Smooth muscle cell (in vitro differentiated cells): ENCODE measurements around the gene KLHDC8A. TPM values are rescaled to one million over a fixed set of nuclear protein-coding genes. Genes with fewer than 3 reads are reported as not detected.

Experiments
- DNase-seq: peaks from one replicate; lab custom pipeline; 2025; ENCODE audit not compliant: unreplicated experiment; lab: John Stamatoyannopoulos, UW
- H2AFZ ChIP-seq: fragments of 200-600 bp; sonication (generic); 2 replicates; pipeline ENCODE4 v1.6.0; 2016; ENCODE audit warnings: antibody characterized with exemption, low read depth, mild to moderate bottlenecking
- H3F3A ChIP-seq: fragments of 200-600 bp; sonication (generic); 2 replicates; pipeline ENCODE4 v1.6.0; 2017; ENCODE audit warnings: antibody characterized with exemption, low read depth
- H3K27ac ChIP-seq: fragments of 200-600 bp; sonication (generic); 2 replicates; pipeline ENCODE4 v1.5.1; 2016; ENCODE audit warnings: low read depth, mild to moderate bottlenecking
- H3K27me3 ChIP-seq: fragments of 200-600 bp; sonication (generic); 2 replicates; pipeline ENCODE4 v1.6.1; 2016; ENCODE audit warnings: low read depth, mild to moderate bottlenecking
- H3K36me3 ChIP-seq: fragments of 200-600 bp; sonication (generic); 2 replicates; pipeline ENCODE4 v1.5.1; 2016; ENCODE audit warnings: low read depth
- H3K4me1 ChIP-seq: fragments of 200-600 bp; sonication (generic); 2 replicates; pipeline ENCODE4 v1.5.1; 2016; ENCODE audit warnings: low read depth
- H3K4me2 ChIP-seq: fragments of 200-600 bp; sonication (generic); 2 replicates; pipeline ENCODE4 v1.6.0; 2016; ENCODE audit warnings: mild to moderate bottlenecking
- H3K4me3 ChIP-seq: fragments of 200-600 bp; sonication (generic); 2 replicates; pipeline ENCODE4 v1.5.1; 2016; ENCODE audit warnings: mild to moderate bottlenecking
- H3K79me2 ChIP-seq: fragments of 200-600 bp; sonication (generic); 2 replicates; pipeline ENCODE4 v1.6.0; 2016; ENCODE audit warnings: low read depth, mild to moderate bottlenecking
- H3K9ac ChIP-seq: fragments of 200-600 bp; sonication (generic); 2 replicates; pipeline ENCODE4 v1.6.0; 2016; ENCODE audit warnings: low read depth
- H3K9me3 ChIP-seq: fragments of 200-600 bp; sonication (generic); replicated peaks from 2 replicates; pipeline ENCODE4 v1.5.1; 2016; ENCODE audit warnings: low read depth
- H4K20me1 ChIP-seq: fragments of 200-600 bp; sonication (generic); 2 replicates; pipeline ENCODE4 v1.6.0; 2016; ENCODE audit warnings: low read depth
- WGBS: methylation state at CpG from one replicate; pipeline ENCODE4 v1.1.7; 2016; ENCODE audit warnings: low lambda C conversion rate; 5-methylcytosine and 5-hydroxymethylcytosine counted together
- polyA plus RNA-seq: library from polyadenylated mRNA; unstranded; fragments of >200 nt; fragmentation: Nextera tagmentation; extraction: Ambion mirVana; gene quantifications from 2 replicates; pipeline ENCODE4 v1.2.1, GENCODE V29; 2016
- total RNA-seq: library from RNA; depleted of rRNA; stranded (reverse); fragments of >200 nt; gene quantifications from 2 replicates; pipeline ENCODE4 v1.2.3, GENCODE V29; 2014
- TF ChIP-seq, protein P1 (sequence below): fragments of 200-600 bp; sonication (generic); IDR thresholded peaks from 2 replicates; pipeline ENCODE4 v1.5.1; 2017; ENCODE audit warnings: borderline replicate concordance, mild to moderate bottlenecking, antibody characterized with exemption; ENCODE audit not compliant: insufficient read depth, poor library complexity, severe bottlenecking

The KLHDC8A gene
- total and polyA plus RNA-seq, 2 experiments from 2014 or later, result 0.33 TPM; not detected in 1

DNA sequence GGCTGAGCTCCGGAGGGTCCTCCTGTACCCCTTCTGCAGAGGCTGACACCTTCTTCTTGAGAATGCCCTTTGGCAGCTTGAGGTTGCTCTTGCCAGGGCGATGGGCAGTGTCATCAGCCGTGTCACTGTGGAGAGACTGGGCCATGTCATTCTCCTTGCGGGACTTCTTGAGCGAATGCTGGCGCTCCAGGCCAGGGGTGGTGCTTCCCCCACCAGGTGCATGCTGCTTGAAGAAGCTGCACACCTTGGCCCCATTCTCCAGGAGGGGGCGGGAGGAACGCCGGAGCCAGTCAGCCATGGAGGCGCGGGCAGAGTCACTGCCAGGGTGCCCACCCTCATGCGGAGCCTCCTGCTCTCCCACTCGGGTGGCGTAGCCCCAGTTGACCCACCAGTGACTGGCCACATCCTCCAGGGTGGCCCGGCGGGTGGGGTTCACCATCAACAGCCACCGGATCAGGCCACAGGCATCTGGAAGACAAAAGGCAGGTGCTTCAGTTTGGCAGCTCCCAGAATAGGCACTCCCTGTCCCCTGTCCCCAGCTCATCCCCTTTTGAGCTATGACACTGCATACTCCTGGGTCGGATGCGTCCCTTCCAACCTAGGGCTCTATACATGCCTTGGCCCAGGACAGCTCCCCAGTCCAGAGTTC, 52.6 kb downstream of the KLHDC8A start:
- no peaks in the 10 kb centered on the region for H4K20me1 ChIP-seq
- DNase-seq, result no peak
- H3K79me2 ChIP-seq, result peaks cover 4% of the 10 kb centered on the region
- H3K36me3 ChIP-seq, result no peaks in the 10 kb centered on the region
- no peak overlapping the region for H3K4me2 ChIP-seq
- no peaks in the 10 kb centered on the region for H3K9me3 ChIP-seq
- no peak overlapping the region for H3K4me3 ChIP-seq
- H3F3A ChIP-seq, result peaks cover 6% of the 10 kb centered on the region
- H2AFZ ChIP-seq, result no peak overlapping the region
- H3K4me1 ChIP-seq, result peaks cover 32% of the 10 kb centered on the region
- WGBS, result 97% methylated on average over 17 of the region's 19 CpGs
- no peak overlapping the region for H3K9ac ChIP-seq
- TF ChIP-seq, protein P1, sequence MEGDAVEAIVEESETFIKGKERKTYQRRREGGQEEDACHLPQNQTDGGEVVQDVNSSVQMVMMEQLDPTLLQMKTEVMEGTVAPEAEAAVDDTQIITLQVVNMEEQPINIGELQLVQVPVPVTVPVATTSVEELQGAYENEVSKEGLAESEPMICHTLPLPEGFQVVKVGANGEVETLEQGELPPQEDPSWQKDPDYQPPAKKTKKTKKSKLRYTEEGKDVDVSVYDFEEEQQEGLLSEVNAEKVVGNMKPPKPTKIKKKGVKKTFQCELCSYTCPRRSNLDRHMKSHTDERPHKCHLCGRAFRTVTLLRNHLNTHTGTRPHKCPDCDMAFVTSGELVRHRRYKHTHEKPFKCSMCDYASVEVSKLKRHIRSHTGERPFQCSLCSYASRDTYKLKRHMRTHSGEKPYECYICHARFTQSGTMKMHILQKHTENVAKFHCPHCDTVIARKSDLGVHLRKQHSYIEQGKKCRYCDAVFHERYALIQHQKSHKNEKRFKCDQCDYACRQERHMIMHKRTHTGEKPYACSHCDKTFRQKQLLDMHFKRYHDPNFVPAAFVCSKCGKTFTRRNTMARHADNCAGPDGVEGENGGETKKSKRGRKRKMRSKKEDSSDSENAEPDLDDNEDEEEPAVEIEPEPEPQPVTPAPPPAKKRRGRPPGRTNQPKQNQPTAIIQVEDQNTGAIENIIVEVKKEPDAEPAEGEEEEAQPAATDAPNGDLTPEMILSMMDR, result no peak
- H3K27ac ChIP-seq, result no peak overlapping the region
- no peaks in the 10 kb centered on the region for H3K27me3 ChIP-seq

DNA sequence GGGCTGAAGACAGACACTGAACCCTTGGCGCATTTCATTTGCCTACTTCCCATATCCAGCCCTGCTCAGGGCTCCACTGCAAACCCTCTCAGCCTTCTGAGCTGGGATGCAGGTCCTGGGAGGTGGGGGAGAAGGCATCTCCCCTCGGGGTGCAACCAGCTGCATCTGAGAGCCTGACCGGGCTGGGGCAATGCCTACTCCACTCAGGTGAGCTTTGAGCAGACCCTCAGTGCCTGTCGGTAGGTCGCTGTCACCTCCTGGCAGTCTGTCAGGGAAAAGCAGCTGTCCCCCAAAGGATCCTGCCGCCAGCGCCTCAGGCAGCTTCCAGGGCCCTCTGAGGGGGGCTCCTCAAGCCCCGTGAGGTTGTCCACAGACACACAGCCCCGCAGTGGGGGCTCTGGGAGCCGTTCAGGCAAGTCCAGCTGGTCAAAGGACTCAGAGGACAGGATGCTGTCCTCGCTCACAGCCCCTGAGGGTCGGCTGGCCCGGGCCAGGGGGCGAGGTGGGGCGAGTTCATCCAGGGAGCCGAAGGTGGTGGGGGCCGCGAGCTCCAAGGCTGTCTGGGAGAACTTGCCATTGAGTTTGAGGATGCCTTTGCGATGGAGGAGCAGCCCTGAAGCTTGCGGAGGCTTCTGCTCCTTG, 53.4 kb downstream of the KLHDC8A start:
- Histone ChIP-seq H3K79me2 (peaks cover 4% of the 10 kb centered on the region), H3K4me1 (peaks cover 40% of the 10 kb centered on the region), H3K27me3 (no peaks in the 10 kb centered on the region), H3K36me3 (no peaks in the 10 kb centered on the region), H3K9me3 (no peaks in the 10 kb centered on the region), H3K27ac (peak overlapping the region; percentile 7), H3F3A (peaks cover 11% of the 10 kb centered on the region), H3K9ac (no peak overlapping the region), H3K4me2 (no peak overlapping the region), H4K20me1 (no peaks in the 10 kb centered on the region), H3K4me3 (no peak overlapping the region), H2AFZ (no peak overlapping the region)
- TF ChIP-seq, protein P1, result no peak
- no peak for DNase-seq
- WGBS, result 94% methylated on average over 19 of the region's 20 CpGs

DNA sequence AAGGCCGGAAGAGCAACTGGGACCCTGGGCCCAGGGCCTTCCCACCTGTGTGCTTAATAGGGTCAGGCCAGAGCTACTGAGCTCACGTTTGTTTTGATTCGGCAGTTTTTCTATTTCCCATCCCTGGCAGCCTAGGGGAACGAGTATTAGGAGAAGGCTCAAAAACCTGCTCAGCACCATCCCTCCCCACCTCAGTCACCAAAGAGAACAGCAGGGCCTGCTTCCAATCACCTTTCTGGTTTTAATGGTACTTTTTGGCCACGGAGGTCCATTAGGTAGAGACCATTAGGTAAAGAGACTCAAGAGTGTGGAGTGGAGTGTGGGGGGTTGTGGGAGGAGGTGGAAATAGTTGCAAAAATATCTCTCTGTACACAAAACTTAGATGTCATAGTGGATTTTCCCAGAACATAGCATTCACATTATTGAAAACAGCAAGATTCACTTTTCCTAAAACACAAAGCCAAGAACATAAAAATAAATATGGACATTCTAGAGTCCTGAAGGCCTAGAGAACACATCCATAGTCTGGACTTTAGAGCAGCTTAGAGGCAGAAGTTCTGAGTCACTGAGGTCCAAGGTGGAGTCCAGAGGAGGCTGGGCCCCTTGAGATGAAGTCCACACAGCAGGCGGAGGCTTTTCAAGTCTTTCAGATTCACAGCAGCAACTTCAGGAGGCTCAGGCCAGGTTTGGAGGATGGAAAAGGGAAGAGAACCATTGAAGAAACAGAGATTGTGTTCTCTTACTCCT, 54.7 kb downstream of the KLHDC8A start:
- DNase-seq, result no peak
- peaks cover 19% of the 10 kb centered on the region for H3F3A ChIP-seq
- no peaks in the 10 kb centered on the region for H3K27me3 ChIP-seq
- H3K4me2 ChIP-seq, result peak overlapping the region; percentile 67
- H3K9me3 ChIP-seq, result no peaks in the 10 kb centered on the region
- WGBS, result 43% methylated on average over 6 of the region's 6 CpGs
- peaks cover 54% of the 10 kb centered on the region for H3K4me1 ChIP-seq
- TF ChIP-seq, protein P1, result no peak
- H4K20me1 ChIP-seq, result no peaks in the 10 kb centered on the region
- no peaks in the 10 kb centered on the region for H3K36me3 ChIP-seq
- H3K79me2 ChIP-seq, result no peaks in the 10 kb centered on the region
- H3K4me3 ChIP-seq, result no peak overlapping the region
- H2AFZ ChIP-seq, result no peak overlapping the region
- peak overlapping the region; percentile 93 for H3K27ac ChIP-seq
- peak overlapping the region; percentile 24 for H3K9ac ChIP-seq
